Osteoblast (primary cell): ENCODE measurements around the gene S100A7. TPM values are rescaled to one million over a fixed set of nuclear protein-coding genes. Genes with fewer than 3 reads are reported as not detected.

ENCODE experiments used
- DNase-seq: peaks from one replicate; pipeline ENCODE4 v3.0.0; 2011; ENCODE audit warnings: low spot score, mixed read lengths; ENCODE audit not compliant: insufficient read length; ENCODE audit errors: missing footprints
- H2AFZ ChIP-seq: 2 replicates; pipeline ENCODE4 v1.6.0; 2011; ENCODE audit warnings: mild to moderate bottlenecking, low read length
- H3K27ac ChIP-seq: 2 replicates; pipeline ENCODE4 v1.5.1; 2011; ENCODE audit warnings: mild to moderate bottlenecking, low read depth, low read length, moderate library complexity
- H3K27me3 ChIP-seq: 2 replicates; pipeline ENCODE4 v1.6.0; 2012; ENCODE audit warnings: mild to moderate bottlenecking, control low read depth, inconsistent platforms, low read length, moderate library complexity; ENCODE audit not compliant: insufficient read depth
- H3K36me3 ChIP-seq: 2 replicates; pipeline ENCODE4 v1.5.1; 2011; ENCODE audit warnings: mild to moderate bottlenecking, low read length, control low read depth, moderate library complexity; ENCODE audit not compliant: insufficient read depth
- H3K4me1 ChIP-seq: 2 replicates; pipeline ENCODE4 v1.5.1; 2011; ENCODE audit warnings: mild to moderate bottlenecking, low read length, control low read depth, moderate library complexity; ENCODE audit not compliant: insufficient read depth
- H3K4me2 ChIP-seq: 2 replicates; pipeline ENCODE4 v1.6.0; 2011; ENCODE audit warnings: mild to moderate bottlenecking, low read length; ENCODE audit not compliant: insufficient read depth
- H3K4me3 ChIP-seq: fragments of 200-600 bp; sonication (generic); 3 replicates; pipeline ENCODE4 v1.5.1; 2012; ENCODE audit warnings: mild to moderate bottlenecking, low read length, inconsistent platforms; ENCODE audit not compliant: insufficient read depth
- H3K79me2 ChIP-seq: 2 replicates; pipeline ENCODE4 v1.6.0; 2012; ENCODE audit warnings: mild to moderate bottlenecking, low read length, control low read depth, inconsistent platforms; ENCODE audit not compliant: insufficient read depth
- H3K9me3 ChIP-seq: 2 replicates; pipeline ENCODE4 v1.5.1; 2011; ENCODE audit warnings: low read depth, low read length, control low read depth
- H4K20me1 ChIP-seq: 2 replicates; pipeline ENCODE4 v1.6.0; 2012; ENCODE audit warnings: mild to moderate bottlenecking, low read length, control low read depth; ENCODE audit not compliant: insufficient read depth
- CTCF ChIP-seq: IDR thresholded peaks from 2 replicates; pipeline ENCODE4 v1.5.1; 2011; ENCODE audit warnings: mild to moderate bottlenecking, low read depth, low read length, moderate library complexity; ENCODE audit errors: extremely low read depth
- total RNA-seq: library from RNA; depleted of rRNA; stranded (reverse); fragments of >200 nt; gene quantifications from 2 replicates; pipeline ENCODE4 v1.2.3, GENCODE V29; 2012

S100A7 gene
- total RNA-seq, 1 donor, result not detected

- Histone ChIP-seq H3K27ac (no peak overlapping the region), H3K27me3 (peaks cover 3% of the 10 kb centered on the region), H3K79me2 (no peaks in the 10 kb centered on the region), H2AFZ (no peak overlapping the region), H3K4me3 (no peak overlapping the region), H3K4me1 (peaks cover 6% of the 10 kb centered on the region), H4K20me1 (no peaks in the 10 kb centered on the region), H3K36me3 (no peaks in the 10 kb centered on the region), H3K4me2 (no peak overlapping the region), H3K9me3 (no peaks in the 10 kb centered on the region)
- no peak for TF ChIP-seq CTCF
- DNase-seq, result no peak
These were observed 17.0 kb downstream of the S100A7 start for GRCh38 chr1:153443486-153443885.

- no peaks in the 10 kb centered on the region for H4K20me1 ChIP-seq
- no peaks in the 10 kb centered on the region for H3K4me1 ChIP-seq
- no peaks in the 10 kb centered on the region for H3K36me3 ChIP-seq
- no peak for TF ChIP-seq CTCF
- no peak overlapping the region for H3K4me2 ChIP-seq
- H3K27me3 ChIP-seq, result peaks cover 3% of the 10 kb centered on the region
- H3K27ac ChIP-seq, result no peak overlapping the region
- no peak overlapping the region for H2AFZ ChIP-seq
- DNase-seq, result no peak
- H3K4me3 ChIP-seq, result no peak overlapping the region
- H3K9me3 ChIP-seq, result no peaks in the 10 kb centered on the region
- no peaks in the 10 kb centered on the region for H3K79me2 ChIP-seq
These were observed 19.2 kb downstream of the S100A7 start for GRCh38 chr1:153441238-153441755.

GRCh38 chr1:153439273-153439672, 21.2 kb downstream of the S100A7 start:
- no peaks in the 10 kb centered on the region for H4K20me1 ChIP-seq
- no peak for TF ChIP-seq CTCF
- DNase-seq, result no peak
- no peaks in the 10 kb centered on the region for H3K36me3 ChIP-seq
- H2AFZ ChIP-seq, result no peak overlapping the region
- no peak overlapping the region for H3K4me2 ChIP-seq
- H3K9me3 ChIP-seq, result no peaks in the 10 kb centered on the region
- no peaks in the 10 kb centered on the region for H3K79me2 ChIP-seq
- H3K4me3 ChIP-seq, result no peak overlapping the region
- H3K4me1 ChIP-seq, result no peaks in the 10 kb centered on the region
- H3K27me3 ChIP-seq, result no peaks in the 10 kb centered on the region
- H3K27ac ChIP-seq, result no peak overlapping the region

GRCh38 chr1:153438599-153438998, 21.9 kb downstream of the S100A7 start:
- H3K79me2 ChIP-seq, result no peaks in the 10 kb centered on the region
- H3K27ac ChIP-seq, result no peak overlapping the region
- no peak overlapping the region for H2AFZ ChIP-seq
- no peak overlapping the region for H3K4me3 ChIP-seq
- no peaks in the 10 kb centered on the region for H3K4me1 ChIP-seq
- H3K9me3 ChIP-seq, result no peaks in the 10 kb centered on the region
- DNase-seq, result no peak
- H3K4me2 ChIP-seq, result no peak overlapping the region
- H4K20me1 ChIP-seq, result no peaks in the 10 kb centered on the region
- no peaks in the 10 kb centered on the region for H3K36me3 ChIP-seq
- H3K27me3 ChIP-seq, result no peaks in the 10 kb centered on the region
- no peak for TF ChIP-seq CTCF
